GM13977 (cell line): ENCODE measurements around the gene DISC1.
"Not testable (repeated sequence)": the region's sequence is repeated elsewhere in the genome, so short reads cannot be mapped to it uniquely, and the experiment has no call there.

Experiments used
- DNase-seq: peaks from one replicate; pipeline ENCODE4 v3.0.0; 2012; ENCODE audit warnings: low spot score
- in situ Hi-C: fragments of 300-500 bp; cut with MboI; formaldehyde crosslinking; loops from one replicate; pipeline ENCODE4 v1.12.0; 2022; ENCODE audit warnings: low sequenced_read_pairs, low pct_unique_long_range_greater_than_20kb, mixed read lengths, inconsistent platforms; ENCODE audit not compliant: unreplicated experiment
- TF ChIP-seq, protein P1 (sequence below): IDR thresholded peaks from 2 replicates; pipeline ENCODE4 v1.5.1; 2012; ENCODE audit warnings: mild to moderate bottlenecking, control low read depth; ENCODE audit not compliant: insufficient read depth; ENCODE audit errors: extremely low read depth, missing control alignments

The DISC1 gene

GRCh38 chr1:231642618-231643017, 16.0 kb downstream of the DISC1 start:
- no peak for DNase-seq
- TF ChIP-seq, protein P1, sequence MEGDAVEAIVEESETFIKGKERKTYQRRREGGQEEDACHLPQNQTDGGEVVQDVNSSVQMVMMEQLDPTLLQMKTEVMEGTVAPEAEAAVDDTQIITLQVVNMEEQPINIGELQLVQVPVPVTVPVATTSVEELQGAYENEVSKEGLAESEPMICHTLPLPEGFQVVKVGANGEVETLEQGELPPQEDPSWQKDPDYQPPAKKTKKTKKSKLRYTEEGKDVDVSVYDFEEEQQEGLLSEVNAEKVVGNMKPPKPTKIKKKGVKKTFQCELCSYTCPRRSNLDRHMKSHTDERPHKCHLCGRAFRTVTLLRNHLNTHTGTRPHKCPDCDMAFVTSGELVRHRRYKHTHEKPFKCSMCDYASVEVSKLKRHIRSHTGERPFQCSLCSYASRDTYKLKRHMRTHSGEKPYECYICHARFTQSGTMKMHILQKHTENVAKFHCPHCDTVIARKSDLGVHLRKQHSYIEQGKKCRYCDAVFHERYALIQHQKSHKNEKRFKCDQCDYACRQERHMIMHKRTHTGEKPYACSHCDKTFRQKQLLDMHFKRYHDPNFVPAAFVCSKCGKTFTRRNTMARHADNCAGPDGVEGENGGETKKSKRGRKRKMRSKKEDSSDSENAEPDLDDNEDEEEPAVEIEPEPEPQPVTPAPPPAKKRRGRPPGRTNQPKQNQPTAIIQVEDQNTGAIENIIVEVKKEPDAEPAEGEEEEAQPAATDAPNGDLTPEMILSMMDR, result no peak
- in situ Hi-C loops, result no loop called here

GRCh38 chr1:231643071-231643934, 16.7 kb downstream of the DISC1 start:
- in situ Hi-C loops, result no loop called here
- TF ChIP-seq, protein P1, result no peak
- no peak for DNase-seq

GRCh38 chr1:231643935-231644237, 17.3 kb downstream of the DISC1 start:
- no peak for DNase-seq
- in situ Hi-C loops, result no loop called here
- TF ChIP-seq, protein P1, result no peak

GRCh38 chr1:231645634-231646033, 19.0 kb downstream of the DISC1 start:
- in situ Hi-C loops, result not testable (repeated sequence)

GRCh38 chr1:231646165-231646564, 19.6 kb downstream of the DISC1 start:
- DNase-seq, in situ Hi-C loops: not testable (repeated sequence)

More at GRCh38 chr1:231645634-231646033, 19.0 kb downstream of the DISC1 start:
- DNase-seq, result not testable (repeated sequence)

DNA sequence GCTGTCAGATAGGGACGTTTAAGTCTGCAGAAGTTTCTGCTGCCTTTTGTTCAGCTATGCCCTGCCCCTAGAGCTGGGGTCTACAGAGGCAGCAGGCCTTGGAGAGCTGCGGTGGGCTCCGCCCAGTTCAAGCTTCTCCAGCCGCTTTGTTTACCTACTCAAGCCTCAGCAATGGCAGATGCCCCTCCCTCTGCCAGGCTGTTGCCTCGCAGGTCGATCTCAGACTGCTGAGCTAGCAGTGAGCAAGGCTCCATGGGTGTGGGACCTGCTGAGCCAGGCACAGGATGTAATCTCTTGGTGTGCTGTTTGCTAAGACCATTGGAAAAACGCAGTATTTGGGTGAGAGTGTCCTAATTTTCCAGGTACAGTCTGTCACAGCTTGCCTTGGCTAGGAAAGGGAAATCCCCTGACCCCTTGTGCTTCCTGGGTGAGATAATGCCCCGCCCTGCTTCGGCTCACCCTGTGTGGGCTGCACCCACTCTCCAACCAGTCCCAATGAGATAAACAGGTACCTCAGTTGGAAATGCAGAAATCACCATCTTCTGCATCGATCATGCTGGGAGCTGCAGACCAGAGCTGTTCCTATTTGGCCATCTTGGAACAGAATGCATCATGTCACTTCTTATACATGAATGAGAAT, 25.2 kb downstream of the DISC1 start:
- in situ Hi-C loops, DNase-seq: not testable (repeated sequence)

DNA sequence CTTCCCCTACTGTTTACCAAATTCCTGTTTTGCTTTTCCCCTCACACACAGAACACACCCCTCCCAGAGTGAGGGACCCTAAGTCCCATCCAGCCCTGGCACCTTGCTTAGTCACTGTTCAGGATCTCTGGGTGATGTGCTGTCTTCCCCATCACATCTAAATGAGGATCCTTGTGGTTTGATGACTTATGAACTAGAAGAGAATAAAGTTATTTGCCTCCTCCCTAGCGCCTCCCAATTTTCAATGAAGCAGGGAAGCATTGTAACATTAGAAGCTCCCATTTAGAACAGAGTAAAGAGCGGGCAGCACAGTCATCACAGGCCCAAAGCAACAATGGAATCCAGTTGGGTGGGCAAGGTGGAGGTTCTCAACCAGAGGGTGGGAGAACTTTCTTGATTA, 27.0 kb downstream of the DISC1 start:
- TF ChIP-seq, protein P1, result no peak
- in situ Hi-C loops, result no loop called here
- no peak for DNase-seq

DNA sequence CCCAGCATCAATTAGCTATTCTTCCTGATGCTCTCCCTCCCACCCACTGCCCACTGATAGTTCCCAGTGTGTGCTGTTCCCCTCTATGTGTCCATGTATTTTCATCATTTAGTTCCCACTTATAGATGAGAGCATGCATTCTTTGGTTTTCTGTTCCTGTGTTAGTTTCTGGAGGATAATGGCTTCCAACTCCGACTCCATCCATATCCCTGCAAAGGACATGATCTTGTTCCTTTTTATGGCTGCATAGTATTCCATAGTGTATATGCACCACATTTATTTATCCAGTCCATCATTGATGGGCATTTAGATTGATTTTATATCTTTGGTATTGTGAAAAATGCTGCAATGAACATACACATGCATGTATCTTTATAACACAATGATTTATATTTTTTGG, 30.2 kb downstream of the DISC1 start:
- TF ChIP-seq, protein P1, result no peak
- in situ Hi-C loops, result no loop called here
- DNase-seq, result no peak

DNA sequence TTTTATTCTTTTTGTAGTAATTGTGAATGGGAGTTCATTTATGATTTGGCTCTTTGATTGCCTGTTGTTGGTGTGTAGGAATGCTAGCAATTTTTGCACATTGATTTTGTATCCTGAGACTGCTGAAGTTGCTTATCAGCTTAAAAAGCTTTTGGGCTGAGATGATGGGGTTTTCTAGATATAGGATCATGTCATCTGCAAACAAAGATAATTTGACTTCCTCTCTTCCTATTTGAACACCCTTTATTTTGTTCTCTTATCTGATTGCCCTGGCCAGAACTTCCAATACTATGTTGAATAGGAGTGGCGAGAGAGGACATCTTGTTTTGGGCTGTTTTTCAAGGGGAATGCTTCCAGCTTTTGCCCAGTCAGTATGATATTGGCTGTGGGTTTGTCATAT, 31.6 kb downstream of the DISC1 start:
- DNase-seq, result not testable (repeated sequence)

More for the DNA sequence above, 31.6 kb downstream of the DISC1 start:
- in situ Hi-C loops, result not testable (repeated sequence)
